ENCODE measurements around the gene SP140L. TPM values are rescaled to one million over a fixed set of nuclear protein-coding genes. Genes with fewer than 3 reads are reported as not detected.

Gene SP140L
- total and polyA plus RNA-seq, 2 of the 8 experiments (the other 6 are each of a cell fraction or from before 2014, with no cell fraction given), result 0.36 to 1.5 TPM

DNA sequence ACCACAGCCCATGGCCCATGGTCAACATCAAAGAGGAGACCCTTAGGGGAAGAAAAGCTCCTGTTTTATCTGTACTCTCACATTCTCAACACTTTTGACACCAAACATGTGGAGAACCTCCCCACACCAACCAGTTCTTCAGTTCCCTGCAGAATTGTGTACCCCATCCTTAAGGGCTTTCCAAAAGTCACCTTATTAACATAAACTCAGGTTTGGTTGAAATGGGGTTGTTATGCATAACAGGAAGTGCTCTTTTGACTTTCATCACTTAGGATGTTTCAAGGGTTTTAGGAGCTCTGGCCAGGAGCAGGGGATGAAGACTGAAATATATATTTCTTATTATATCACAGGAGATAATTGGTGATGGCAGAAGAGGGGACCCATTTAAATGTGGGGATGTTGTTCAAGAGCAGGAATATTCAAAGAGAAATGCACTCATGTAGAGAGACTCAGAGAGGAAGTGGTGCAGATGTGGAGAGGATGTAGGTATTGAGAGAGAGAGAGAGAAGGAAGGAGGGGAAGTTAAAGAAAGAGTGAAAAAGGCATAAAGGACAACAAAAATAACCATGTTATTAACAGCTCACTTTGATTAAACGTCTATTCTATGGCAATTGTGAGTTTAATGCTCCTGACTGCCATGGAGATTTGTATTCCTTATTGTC lies 35.2 kb downstream of the SP140L start (continued):
- no peak for TF ChIP-seq POU5F1 (IDR thresholded peaks at IDR 0.05; ENCODE audit: low read depth, low read length)
- TF ChIP-seq MAX (IDR thresholded peaks at IDR 0.05), result no peak
- TF ChIP-seq RNF2 (IDR thresholded peaks at IDR 0.05; ENCODE audit: borderline replicate concordance, low read depth, low read length, missing control alignments, poor library complexity, severe bottlenecking), result no peak
- TF ChIP-seq RXRA (IDR thresholded peaks at IDR 0.05; ENCODE audit: insufficient read depth, low read depth, low read length), result no peak

Measured in H1 (cell line).